ENCODE data around the gene TBL2. TPM values are rescaled to one million over a fixed set of nuclear protein-coding genes. Genes with fewer than 3 reads are reported as not detected.
A peak's percentile ranks its signal among the peaks of the same experiment; 100 is the strongest.
"Not testable (repeated sequence)": the region's sequence is repeated elsewhere in the genome, so short reads cannot be mapped to it uniquely, and the experiment has no call there.

The TBL2 gene
- total RNA-seq, 1 donor: 51.2 TPM

GRCh38 chr7:73570977-73571376 is 7.4 kb downstream of the TBL2 start:
- no peak for DNase-seq (ENCODE audit: low read depth in 2 of 3, low spot score in 2 of 3)

- no peak for DNase-seq (ENCODE audit: low read depth in 2 of 3, low spot score in 2 of 3)
Observed at GRCh38 chr7:73570521-73570920, 7.9 kb downstream of the TBL2 start.

DNA sequence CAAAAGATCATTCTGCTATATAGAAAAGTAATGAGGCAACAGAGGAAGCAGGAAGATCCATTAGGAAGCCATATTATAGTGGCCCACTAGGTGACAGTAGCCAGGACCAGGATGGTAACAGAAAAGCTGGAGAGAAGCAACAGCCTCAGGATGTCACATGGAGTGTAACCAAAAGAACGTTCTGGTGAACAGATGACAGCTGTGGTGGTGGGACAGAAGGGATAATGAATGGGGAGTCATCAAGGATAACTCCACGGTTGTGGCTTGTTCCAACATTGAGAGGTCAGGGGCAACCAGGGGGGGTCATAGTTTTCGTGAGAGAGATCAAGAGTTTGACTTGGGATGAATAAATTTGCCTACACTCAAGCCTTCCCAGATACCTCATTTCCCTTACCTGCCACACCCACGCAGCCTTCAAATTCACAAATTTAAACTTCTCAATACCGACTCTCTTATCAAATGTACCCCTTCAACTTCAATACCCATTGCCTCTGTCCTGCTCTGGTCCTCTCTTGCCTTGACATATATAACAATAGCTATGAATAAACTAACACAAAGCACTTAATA is 9.3 kb downstream of the TBL2 start:
- DNase-seq (ENCODE audit: low read depth in 2 of 3, low spot score in 2 of 3): no peak

DNA sequence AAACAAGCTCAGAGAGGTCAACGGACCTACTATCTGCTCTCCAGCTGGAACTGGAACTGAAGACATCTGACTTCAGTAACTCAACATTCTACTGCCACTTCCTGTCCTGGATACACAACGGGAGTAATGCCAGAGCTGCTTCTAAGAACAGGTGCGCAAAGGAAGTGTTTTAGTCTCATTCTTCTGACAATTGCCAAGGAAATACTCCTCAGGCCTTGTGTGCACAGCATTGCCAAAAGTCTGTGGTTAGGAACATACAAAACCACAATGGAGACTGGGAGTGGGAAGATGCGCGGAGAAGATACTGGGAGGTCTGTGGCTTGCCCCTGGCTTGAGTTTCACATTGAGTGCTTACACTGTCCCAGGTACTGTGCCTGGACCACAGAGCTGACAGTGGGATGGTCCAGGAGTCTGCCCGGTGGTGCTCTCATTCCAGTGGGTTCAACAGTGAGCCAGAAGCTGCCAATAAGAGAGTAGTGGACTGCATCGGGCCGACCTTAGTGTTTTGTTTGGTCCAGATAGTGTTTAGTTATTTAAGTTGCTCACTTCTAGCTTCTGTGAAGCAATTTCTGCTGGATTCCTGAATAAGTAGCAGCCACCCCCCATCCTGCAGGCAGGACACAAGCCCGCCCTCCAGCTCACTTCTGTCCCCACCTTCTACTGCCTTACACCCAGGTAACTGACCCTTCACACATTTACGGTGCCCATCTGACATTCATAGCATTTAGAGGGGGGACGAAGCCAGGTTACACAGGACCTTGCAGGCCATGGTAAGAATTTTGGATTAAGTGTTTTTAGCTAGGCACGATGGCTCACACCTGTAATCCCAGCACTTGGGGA is 10.3 kb downstream of the TBL2 start:
- DNase-seq (ENCODE audit: low read depth in 2 of 3, low spot score in 2 of 3): no peak

DNA sequence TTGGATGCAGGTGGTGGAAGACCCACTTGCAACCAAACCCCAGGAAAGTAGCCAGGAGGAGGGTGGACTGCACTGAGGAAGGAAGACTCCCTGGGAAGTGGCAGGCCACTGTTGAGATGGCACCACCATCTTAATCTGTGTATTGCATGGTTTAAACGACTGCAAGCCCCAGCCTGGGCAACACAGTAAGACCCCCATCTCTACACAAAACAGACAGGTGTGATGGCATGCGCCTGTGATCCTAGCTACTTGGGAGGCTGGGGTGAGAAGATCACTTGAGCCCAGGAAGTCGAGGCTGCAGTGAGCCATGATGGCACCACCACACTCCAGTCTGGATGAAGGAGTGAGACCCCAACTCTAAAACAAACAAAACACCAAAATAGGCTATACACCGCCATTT is 11.2 kb downstream of the TBL2 start:
- no peak for DNase-seq (ENCODE audit: low read depth in 2 of 3, low spot score in 2 of 3)

GRCh38 chr7:73566431-73566830 is 11.9 kb downstream of the TBL2 start:
- DNase-seq (ENCODE audit: low read depth in 2 of 3, low spot score in 2 of 3): not testable (repeated sequence)

GRCh38 chr7:73565675-73566340 is 12.6 kb downstream of the TBL2 start:
- peak in 1 of 3 donors; percentile 24 for DNase-seq (ENCODE audit: low read depth in 2 of 3, low spot score in 2 of 3)

DNA sequence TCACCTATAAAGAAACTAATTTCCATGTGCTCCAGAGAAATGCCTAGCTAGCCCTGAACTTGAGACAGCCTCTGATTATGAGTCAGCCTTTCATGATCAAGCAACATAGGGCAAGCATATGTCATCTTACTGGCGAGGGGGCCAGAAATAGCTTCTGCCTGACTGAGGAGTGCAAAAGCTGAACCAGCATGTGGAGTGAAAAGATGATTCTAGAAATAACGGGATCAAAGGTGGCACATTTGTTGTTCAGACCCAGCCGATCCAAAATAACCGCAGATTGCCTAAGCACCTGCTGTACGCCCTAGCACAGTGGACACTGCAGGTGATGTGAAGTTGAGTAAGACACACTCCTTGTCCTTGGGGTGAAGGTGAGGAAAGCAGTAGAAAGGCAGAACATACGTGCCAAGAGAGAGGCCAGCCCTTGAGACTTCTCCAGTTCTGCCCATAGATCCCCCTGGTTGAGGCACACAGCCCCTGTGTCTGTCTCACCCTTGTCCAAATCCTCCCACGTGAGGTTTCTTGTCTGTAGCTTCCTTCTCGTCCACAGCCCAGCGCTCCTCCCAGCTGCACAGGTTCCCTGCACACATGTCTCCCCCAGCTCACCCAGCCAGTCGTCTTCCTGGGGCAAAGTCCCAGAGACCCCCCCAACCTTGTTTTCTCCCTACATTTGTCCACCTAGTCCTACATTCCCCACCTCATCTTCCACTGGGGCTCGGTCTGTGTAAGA is 18.1 kb downstream of the TBL2 start:
- peak in 1 of 3 donors; percentile 36 for DNase-seq (ENCODE audit: low read depth in 2 of 3, low spot score in 2 of 3)

GRCh38 chr7:73557397-73558257 is 20.8 kb downstream of the TBL2 start, which contains the start of gene BCL7B:
Gene BCL7B, minus strand, starts transcription at chr7:73557690. Its CDS starts 112 bp downstream, at chr7:73557578.
- DNase-seq (ENCODE audit: low read depth in 2 of 3, low spot score in 2 of 3): peak; percentile 74 to 87 (median 81)

GRCh38 chr7:73557108-73557396 is 21.3 kb downstream of the TBL2 start:
- DNase-seq (ENCODE audit: low read depth in 2 of 3, low spot score in 2 of 3): peak in 2 of 3 donors; percentile 93 to 94

DNA sequence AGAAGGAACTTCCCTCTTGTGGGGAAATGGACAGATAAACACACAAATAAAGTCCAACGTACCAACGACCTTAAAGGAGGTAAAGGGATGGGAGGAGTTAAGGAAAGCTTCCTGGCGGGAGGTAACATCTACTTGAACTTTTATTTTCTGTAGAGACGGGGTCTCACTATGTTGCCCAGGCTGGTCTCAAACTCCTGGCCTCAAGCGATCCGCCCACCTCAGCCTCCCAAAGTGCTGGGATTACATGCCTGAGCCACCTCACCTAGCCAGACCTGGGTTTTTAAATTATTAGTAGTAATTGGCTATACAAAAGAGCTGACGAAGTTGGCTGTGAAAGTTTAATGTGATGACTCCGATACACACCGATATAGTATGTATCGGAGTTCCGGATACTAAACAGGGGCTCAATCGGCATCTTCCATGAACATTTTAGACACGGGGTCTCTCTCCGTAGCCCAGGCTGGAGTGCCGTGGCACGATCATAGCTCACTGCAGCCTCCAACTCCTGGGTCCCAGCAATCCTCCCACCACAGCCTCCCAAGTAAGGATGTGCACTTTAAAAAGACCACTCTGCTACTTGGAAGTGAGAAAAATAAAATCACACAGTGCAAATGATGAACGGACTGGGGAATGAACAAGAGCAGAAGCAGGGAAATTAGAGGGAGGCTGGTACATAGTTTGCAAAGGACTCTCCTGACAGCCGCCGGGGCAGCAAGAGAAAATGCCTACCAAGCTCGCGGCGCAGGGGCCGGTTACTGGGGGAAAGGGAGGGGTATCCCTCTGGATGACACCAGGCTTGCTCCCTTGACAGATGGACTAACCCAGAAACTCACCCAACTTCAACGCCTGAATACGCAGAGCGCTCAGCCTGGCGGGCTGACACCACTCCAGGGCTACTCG is 21.9 kb downstream of the TBL2 start:
- DNase-seq (ENCODE audit: low read depth in 2 of 3, low spot score in 2 of 3): no peak

DNA sequence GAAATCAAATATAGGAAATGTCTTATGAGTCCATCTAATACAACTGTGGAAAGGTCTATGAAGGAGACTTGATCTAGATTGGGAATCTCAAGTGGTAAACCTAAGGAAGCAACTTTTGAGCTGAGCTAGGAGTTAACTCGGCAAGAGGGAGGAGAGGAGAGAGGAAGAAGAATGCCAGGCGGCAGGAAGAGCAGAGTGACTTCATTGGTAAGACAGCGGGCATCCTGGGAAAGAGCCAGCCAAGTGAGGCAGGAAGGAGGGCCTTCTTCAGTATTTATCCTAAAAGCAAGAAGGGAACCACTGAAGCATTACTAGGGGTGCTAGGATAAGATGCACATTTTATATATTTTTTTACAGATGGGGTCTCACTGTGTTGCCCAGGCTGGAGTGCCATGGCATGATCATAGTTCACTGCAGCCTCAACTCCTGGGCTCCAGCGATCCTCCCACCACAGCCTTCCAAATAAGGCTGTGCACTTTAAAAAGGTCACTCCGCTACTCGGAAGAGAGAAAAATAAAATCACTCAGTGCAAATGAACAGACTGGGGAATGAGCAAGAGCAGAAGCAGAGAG is 22.9 kb downstream of the TBL2 start:
- no peak for DNase-seq (ENCODE audit: low read depth in 2 of 3, low spot score in 2 of 3)

DNA sequence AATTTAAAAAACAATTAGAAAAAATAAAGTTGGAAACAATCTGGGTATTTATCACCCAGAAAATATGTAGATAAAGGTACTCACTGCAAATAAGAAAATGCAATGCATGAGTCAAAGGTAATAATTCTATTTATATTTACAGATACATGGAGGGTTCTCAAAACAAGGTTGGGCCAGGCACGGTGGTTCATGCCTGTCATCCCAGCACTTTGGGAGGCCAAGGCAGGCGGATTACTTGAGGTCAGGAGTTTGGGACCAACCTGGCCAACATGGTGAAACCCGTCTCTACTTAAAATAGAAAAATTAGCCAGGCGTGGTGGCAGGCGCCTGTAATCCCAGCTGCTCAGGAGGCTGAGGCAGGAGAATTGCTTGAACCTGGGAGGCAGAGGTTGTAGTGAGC is 28.3 kb downstream of the TBL2 start:
- DNase-seq (ENCODE audit: low read depth in 2 of 3, low spot score in 2 of 3): not testable (repeated sequence)

- no peak for DNase-seq (ENCODE audit: low read depth in 2 of 3, low spot score in 2 of 3)
Observed at GRCh38 chr7:73549176-73549575, 29.2 kb downstream of the TBL2 start.

GRCh38 chr7:73547841-73548240 is 30.5 kb downstream of the TBL2 start:
- no peak for DNase-seq (ENCODE audit: low read depth in 2 of 3, low spot score in 2 of 3)

DNA sequence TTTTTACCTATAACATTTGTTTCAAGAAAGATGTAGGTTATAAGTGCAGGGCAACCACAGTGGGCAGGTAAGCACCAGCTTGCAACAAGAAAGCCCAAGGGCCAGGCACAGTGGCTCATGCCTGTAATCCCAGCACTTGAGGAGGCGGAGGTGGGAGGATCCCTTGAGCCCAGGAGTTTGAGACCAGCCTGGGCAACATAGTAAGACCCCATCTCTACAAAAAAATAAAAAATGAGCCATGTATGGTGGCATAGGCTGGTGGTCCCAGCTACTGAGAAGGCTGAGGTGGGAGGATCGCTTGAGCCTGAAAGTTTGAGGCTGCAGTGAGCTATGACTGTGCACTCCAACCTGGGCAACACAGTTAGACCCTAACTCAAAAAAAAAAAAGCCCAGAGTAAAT is 33.7 kb downstream of the TBL2 start:
- DNase-seq (ENCODE audit: low read depth in 2 of 3, low spot score in 2 of 3): no peak

DNA sequence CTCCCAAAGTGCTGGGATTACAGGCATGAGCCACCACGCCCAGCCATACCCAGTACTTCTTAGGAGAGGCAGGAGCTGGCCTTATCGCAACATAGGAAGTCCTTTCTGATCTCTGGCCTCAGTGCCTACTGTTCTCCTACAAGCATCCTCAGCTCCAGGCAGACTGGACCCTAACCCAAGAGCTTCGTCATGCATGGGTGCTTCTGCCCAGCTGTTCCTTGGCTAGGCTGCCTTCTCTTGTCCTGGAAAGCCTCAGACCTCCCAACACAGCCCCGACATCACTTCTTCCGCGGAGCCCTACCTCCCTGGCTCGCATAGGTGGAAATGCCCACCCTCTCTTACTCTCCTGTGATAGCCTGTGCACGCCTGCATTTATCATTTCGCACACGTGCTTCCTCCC is 36.7 kb downstream of the TBL2 start:
- DNase-seq (ENCODE audit: low read depth in 2 of 3, low spot score in 2 of 3): no peak

GRCh38 chr7:73539709-73540108 is 38.7 kb downstream of the TBL2 start:
- DNase-seq (ENCODE audit: low read depth in 2 of 3, low spot score in 2 of 3): no peak

- DNase-seq (ENCODE audit: low read depth in 2 of 3, low spot score in 2 of 3): not testable (repeated sequence)
Observed at GRCh38 chr7:73538510-73538909, 39.9 kb downstream of the TBL2 start.
